ENCODE measurements around the gene ZBTB16. TPM values are rescaled to one million over a fixed set of nuclear protein-coding genes. Genes with fewer than 3 reads are reported as not detected.

The ZBTB16 gene
- total RNA-seq, 4 donors from 2014 or later: 10.4 to 137 (median 18.8) TPM

DNA sequence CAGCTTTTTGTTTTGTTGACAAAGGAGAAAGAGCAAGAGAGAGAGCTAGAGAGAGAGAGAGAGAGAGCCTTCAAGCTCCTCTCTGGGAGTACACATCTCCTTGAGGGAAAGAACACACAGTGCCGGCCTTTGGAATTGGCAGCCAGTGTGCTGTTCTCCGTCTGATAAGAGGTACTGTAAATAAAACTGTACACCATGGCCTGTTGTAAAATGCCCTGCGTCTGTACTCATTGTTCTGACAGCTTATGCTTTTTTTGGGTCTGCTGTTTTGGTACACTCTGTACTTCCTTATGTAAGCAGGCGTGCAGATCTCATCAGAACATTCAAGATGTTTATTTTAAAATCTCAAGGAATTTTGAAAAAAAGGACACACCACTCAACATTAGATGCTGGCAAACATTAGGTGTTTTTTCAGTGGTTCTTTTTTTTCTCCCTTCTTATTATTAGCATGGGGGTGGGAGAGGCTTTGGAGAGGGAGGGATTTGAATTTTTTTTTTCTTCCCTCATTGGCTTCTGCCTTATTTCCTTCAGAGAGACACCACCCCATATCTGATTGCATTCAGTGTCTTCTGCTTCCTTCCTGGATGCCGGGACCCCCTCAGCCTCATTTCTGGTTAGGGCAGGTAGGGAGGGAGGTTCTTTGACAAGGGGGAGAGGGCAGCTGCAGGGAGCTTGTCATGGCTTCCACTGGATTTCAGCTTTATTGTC is 119.9 kb downstream of the ZBTB16 start:
- intact Hi-C loops (cut with DNase I): no loop called here
- WGBS, 2 donors: 7 to 13% methylated on average over 5 of the region's 5 CpGs
- Histone ChIP-seq H3K4me1 (peaks cover 23 to 98% (median 73%) of the 10 kb centered on the region in 3 donors), H3K9me3 (no peaks in the 10 kb centered on the region), H3K27ac (peak overlapping the region; percentile 84 to 99 (median 96)), H3K36me3 (peaks cover 0 to 7% (median 0%) of the 10 kb centered on the region in 3 donors), H3K27me3 (peaks cover 0 to 4% (median 0%) of the 10 kb centered on the region in 4 donors), H3K4me3 (peak overlapping the region; percentile 1 to 57 (median 34))
- DNase-seq: peak; percentile 19
- TF ChIP-seq, protein P1, sequence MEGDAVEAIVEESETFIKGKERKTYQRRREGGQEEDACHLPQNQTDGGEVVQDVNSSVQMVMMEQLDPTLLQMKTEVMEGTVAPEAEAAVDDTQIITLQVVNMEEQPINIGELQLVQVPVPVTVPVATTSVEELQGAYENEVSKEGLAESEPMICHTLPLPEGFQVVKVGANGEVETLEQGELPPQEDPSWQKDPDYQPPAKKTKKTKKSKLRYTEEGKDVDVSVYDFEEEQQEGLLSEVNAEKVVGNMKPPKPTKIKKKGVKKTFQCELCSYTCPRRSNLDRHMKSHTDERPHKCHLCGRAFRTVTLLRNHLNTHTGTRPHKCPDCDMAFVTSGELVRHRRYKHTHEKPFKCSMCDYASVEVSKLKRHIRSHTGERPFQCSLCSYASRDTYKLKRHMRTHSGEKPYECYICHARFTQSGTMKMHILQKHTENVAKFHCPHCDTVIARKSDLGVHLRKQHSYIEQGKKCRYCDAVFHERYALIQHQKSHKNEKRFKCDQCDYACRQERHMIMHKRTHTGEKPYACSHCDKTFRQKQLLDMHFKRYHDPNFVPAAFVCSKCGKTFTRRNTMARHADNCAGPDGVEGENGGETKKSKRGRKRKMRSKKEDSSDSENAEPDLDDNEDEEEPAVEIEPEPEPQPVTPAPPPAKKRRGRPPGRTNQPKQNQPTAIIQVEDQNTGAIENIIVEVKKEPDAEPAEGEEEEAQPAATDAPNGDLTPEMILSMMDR (IDR thresholded peaks at IDR 0.05): peak in 2 of 6 experiments; percentile 14 to 22
- peak in 3 of 4 donors; percentile 14 to 73 (median 58) for TF ChIP-seq POLR2A (IDR thresholded peaks at IDR 0.05)

DNA sequence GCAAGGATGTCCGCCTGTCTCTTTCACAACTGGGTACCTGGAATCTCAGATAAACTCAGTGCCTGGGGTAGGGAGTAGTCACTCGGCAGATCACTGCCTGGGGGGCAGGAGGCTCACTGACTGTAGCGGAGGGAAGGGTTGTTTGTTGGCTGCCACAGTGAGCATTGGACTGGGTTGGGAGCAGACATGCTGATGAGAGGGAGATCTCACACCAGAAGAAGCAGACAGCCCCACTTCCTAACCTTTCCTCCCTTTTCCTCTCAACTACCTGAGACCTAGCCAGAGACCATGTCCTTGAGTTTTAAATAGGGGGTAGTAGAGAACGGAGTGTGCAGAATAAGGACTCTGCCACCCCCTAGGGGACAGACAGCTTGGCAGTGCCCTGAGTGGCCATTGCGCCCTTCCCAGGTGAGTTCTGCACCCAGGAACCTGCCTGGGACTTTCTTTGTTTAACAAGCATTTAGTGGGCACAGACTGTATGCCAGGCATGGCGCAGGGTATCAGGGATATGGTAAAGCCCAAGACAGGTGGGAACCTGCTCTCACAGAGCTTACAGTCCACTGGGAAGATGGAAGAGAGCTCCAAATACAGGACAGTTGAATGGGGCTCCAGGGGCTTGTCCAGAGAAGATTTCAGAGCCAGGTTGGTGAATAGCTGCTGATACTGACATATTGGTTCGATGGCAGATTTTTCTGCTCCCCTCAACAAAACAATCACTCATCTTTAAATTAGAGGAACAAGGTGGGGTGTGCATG is 121.0 kb downstream of the ZBTB16 start:
- no peak for TF ChIP-seq POLR2A (IDR thresholded peaks at IDR 0.05)
- TF ChIP-seq, protein P1 (IDR thresholded peaks at IDR 0.05): peak in 5 of 6 experiments; percentile 39 to 60 (median 54)
- Histone ChIP-seq H3K9me3 (no peaks in the 10 kb centered on the region), H3K4me3 (peak overlapping the region; percentile 1 to 57 (median 34)), H3K27ac (peak overlapping the region; percentile 84 to 99 (median 96)), H3K36me3 (peaks cover 0 to 4% (median 0%) of the 10 kb centered on the region in 3 donors), H3K27me3 (no peaks in the 10 kb centered on the region), H3K4me1 (peaks cover 23 to 93% (median 72%) of the 10 kb centered on the region in 3 donors)
- DNase-seq: no peak
- WGBS, 2 donors: 65 to 73% methylated on average over 4 of the region's 7 CpGs
- intact Hi-C loops (cut with DNase I): no loop called here

DNA sequence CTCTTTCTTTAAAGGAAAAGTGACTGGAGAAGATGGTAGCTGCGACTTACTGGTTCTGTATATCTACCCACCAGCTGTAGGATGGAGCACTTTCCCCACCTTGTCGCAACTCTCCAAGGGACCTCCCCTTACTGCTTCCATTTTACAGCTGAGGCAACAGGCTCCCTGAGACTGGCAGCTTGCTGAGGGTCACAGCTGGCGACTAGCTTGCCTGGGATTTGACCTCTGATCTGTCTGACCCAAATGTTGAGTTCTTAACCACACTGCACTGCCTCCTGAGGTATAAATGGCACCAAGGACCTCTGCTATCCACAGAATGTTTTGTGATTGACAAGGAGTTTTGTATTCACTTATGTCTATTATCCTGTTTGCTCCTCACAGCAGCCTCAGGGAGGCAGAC is 121.7 kb downstream of the ZBTB16 start:
- no peaks in the 10 kb centered on the region for H3K9me3 ChIP-seq
- no peaks in the 10 kb centered on the region for H3K27me3 ChIP-seq
- intact Hi-C loops (cut with DNase I): no loop called here
- H3K4me3 ChIP-seq: peak overlapping the region in 2 of 4 donors; percentile 36 to 57
- H3K4me1 ChIP-seq: peaks cover 23 to 93% (median 65%) of the 10 kb centered on the region in 3 donors
- peaks cover 0 to 11% (median 0%) of the 10 kb centered on the region in 3 donors for H3K36me3 ChIP-seq
- H3K27ac ChIP-seq: peak overlapping the region; percentile 84 to 99 (median 96)
- 84 to 87% methylated on average over 3 of the region's 3 CpGs for WGBS, 2 donors
- DNase-seq: no peak
- TF ChIP-seq POLR2A (IDR thresholded peaks at IDR 0.05): no peak
- TF ChIP-seq, protein P1 (IDR thresholded peaks at IDR 0.05): no peak

DNA sequence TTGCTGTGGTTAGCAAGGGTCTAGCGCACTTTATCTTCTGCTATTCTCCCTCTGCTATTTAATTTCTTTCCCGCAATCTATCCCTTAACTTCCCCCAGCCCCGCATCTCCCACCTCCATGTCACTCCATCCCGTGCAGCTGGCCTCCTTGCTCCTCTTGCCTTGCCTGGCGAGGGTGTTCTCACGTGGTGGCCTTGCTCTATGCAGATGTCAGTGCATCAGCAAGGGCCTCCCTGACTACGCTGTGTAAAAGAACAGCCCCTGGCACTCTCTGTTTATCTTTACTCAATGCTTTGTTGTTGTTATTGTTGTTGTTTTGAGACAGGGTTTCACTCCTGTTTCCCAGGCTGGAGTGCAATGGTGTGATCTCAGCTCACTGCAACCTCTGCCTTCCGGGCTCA is 122.2 kb downstream of the ZBTB16 start:
- Histone ChIP-seq H3K9me3 (no peaks in the 10 kb centered on the region), H3K4me3 (peak overlapping the region in 1 of 4 donors; percentile 57), H3K27ac (peak overlapping the region; percentile 84 to 99 (median 96)), H3K36me3 (peaks cover 0 to 17% (median 0%) of the 10 kb centered on the region in 3 donors), H3K27me3 (no peaks in the 10 kb centered on the region), H3K4me1 (peaks cover 23 to 91% (median 62%) of the 10 kb centered on the region in 3 donors)
- intact Hi-C loops (cut with DNase I): no loop called here
- WGBS, 2 donors: 87 to 90% methylated on average over 8 of the region's 8 CpGs
- no peak for TF ChIP-seq POLR2A (IDR thresholded peaks at IDR 0.05)
- TF ChIP-seq, protein P1 (IDR thresholded peaks at IDR 0.05): no peak
- no peak for DNase-seq

All from esophagus squamous epithelium (tissue), 5 donors.